ENCODE data around the gene RYR1. TPM values are rescaled to one million over a fixed set of nuclear protein-coding genes. Genes with fewer than 3 reads are reported as not detected.
"Not testable (repeated sequence)": the region's sequence is repeated elsewhere in the genome, so short reads cannot be mapped to it uniquely, and the experiment has no call there.

RYR1 gene
- total RNA-seq, 1 donor from 2014 or later: 4.5 TPM

DNA sequence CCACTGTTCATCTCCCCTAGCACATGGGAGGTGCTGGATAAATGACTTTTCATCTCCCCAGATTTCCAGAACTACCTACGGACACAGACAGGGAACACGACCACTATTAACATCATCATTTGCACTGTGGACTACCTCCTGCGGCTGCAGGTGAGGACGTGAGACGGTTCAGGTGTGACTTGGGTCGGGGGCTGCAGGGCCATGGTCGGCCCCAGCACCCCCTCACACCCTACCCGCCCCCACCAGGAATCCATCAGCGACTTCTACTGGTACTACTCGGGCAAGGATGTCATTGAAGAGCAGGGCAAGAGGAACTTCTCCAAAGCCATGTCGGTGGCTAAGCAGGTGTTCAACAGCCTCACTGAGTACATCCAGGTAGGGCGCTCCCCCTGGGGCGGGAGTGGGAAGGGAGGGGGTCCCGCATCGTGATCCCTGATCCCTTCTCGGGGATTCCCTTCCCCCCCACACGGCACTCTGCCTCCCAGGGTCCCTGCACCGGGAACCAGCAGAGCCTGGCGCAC, 109.9 kb downstream of the RYR1 start:
- DNase-seq: no peak

DNA sequence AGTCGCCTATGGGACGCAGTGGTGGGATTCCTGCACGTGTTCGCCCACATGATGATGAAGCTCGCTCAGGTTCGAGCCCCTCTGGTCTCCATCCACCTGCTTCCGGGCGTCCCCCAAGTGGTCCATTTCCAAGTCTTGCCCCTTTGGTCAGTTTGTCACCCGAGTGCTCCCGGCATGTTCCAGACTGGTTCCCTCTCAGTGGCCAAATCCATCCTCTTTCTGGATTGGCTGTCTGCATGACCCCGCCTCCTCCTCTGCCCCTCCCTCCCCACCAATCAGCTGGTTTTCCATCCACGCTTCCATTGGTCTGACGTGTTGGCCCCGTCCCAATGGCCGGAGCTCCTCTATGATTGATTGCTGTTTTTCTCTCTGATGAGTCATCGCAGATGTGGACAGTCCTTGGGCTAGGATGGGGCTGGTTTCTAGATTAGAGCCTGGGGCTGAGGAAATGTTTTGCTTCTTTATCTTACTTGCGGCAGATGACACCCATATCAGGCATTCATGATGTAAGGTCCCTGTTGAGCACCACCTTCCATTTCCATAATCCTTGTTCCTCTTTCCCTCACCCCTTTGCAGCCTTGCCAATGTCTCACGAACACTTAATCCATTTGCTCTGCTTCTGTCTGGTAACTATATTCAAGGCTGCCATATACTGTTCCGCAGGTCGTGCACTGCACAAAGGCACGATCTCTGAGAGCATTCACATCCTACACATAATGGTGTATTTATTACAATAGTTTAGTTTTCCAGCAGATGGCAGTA, 110.5 kb downstream of the RYR1 start:
- DNase-seq: peak; percentile 83

DNA sequence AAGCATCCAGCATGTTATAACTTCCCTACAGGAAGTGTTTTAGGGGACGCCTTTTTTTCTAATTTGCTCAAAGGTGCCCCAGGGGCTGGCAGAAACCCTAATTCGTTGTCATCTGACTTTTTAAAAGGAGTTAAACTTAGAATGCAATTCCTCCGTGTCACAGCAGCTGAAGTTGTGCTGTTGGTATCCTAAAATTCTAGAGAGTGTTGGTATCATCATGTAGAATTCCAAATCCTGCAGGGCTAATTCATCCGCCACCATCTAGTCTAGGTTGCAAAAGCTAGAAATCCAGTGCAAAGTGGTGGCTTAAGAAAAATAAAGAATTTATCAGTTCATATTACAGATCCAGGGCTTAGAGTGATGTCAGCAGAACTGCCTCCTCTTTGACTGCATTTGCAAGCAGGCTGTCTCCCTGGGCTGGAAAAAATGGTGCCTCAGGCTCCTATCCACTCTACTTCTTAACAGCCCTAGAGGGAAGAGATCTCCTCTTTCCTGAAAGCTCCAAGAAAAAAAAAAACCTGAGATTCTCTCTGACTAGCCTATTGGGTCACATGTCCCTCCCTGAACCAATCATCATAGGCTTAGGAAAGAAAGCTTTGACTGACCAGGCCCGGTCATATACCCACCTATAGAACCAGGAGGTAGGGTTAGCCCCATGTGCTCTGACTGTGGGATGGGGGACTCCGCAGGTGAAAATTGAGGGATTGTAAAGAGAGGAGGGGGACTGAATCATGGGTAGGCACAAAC, 111.3 kb downstream of the RYR1 start:
- no peak for DNase-seq

DNA sequence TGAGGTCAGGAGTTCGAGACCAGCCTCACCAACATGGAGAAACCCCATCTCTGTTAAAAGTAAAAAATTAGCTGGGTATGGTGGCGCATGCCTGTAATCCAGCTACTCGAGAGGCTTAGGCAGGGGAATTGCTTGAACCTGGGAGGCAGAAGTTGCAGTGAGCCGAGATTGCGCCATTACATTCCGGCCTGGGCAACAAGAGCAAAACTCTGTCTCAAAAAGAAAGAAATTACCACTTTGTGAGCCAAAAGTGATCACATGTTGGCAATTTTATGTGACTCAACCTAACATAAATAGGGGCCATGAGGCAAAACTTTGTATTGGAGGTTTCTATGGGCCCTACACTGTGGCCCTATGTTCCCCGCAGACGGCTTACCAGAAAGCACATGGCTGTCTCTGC, 112.1 kb downstream of the RYR1 start:
- DNase-seq: no peak

DNA sequence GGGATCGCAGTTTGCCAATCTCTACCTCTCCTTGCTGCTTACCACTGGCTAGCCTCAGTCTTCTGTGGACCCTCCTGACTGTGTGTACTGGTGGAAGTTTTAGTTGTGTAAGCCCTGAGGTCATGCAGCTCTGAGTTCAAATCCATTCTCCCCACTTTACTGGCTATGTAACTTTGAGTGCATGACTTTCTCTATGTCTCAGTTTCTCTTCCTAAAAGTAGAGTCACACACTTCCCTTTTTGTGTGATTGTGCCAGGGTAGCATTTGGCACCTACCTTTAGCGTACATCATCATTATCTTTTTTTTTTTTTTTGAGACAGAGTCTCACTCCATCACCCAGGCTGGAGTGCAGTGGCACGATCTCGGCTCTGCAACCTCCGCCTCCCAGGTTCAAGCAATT, 113.9 kb downstream of the RYR1 start:
- no peak for DNase-seq

DNA sequence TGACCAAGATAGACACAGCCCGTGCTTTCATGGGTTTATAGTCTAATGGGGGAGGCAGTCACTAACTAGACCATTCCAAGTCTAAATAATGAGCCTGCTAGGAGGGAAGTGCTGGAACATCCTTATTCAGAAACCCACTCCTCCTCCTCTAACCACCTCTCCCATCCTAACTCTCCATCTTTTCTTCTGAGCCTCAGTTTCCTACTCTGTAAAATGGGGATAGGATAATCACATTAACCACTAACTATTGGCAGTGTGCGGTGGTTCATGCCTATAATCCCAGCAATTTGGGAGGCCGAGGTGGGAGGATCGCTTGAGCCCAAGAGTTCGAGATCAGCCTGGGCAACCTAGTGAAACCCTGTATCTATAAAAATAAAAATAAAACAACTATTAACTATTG, 115.6 kb downstream of the RYR1 start:
- DNase-seq: no peak

DNA sequence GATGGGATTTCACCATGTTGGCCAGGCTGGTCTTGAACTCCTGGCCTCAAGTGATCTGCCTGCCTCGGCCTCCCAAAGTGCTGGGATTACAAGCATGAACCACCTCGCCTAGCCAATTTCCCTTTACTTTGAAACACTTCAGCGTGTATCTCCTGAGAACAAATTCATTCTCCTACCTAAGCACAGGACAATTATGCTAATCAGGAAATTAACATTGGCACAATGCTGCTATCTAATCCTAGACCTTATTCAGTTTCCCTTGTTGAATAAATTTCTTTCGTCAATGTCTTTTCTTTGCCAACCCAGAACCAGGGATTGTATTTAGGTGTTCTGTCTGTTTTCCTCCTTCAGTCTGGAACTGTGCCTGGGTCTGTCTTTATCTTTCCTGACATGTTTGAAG, 116.5 kb downstream of the RYR1 start:
- no peak for DNase-seq

DNA sequence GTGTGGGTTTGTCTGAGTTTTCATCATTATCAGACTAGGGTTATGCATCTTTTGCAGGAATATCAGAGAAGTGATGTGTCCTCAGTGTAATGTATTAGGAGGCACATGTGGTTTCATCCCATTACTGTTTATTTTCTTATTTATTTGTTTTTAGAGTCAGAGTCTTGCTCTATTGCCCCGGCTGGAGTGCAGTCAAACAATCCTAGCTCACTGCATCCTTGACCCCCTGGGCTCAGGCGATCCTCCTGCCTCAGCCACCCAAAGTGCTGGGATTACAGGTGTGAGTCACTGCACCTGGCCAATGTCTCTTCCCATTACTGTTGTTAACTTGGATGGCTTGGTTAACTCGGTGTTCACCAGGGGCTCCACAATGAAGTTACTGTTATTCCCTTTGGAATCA, 116.9 kb downstream of the RYR1 start:
- DNase-seq: no peak

DNA sequence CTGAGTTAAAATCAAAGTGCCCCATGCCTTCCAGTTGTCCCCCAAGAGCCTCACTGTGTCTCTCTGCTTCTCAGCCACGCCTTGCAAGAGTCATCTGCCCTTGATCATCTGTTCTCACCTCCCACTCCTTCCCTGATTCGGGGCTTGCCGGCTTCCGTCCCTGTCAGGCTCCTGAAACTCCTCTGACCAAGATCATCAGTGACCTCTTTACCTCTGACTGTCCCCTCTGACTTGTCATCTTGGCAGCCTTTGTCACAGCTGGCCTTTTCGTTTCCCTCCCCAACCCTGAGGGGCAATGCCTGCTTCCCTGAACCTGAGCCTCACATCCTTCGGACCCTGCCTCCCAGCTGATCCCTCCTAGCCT, 117.9 kb downstream of the RYR1 start:
- DNase-seq: no peak

DNA sequence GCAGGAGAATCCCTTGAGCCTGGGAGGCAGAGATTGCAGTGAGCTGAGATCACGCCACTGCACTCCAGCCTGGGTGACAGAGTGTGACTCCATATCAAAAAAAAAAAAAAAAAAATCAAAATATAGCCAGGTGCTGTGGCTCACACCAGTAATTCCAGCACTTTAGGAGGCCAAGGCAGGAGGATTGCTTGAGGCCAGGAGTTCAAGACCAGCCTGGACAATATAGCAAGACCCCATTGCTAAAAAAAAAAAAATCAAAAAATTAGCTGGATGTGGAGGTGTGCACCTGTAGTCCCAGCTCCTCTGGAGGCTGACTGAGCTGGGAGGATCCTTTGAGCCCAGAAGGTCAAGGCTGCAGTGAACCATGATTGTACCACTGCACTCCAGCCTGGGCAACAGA, 119.7 kb downstream of the RYR1 start:
- DNase-seq: not testable (repeated sequence)

DNA sequence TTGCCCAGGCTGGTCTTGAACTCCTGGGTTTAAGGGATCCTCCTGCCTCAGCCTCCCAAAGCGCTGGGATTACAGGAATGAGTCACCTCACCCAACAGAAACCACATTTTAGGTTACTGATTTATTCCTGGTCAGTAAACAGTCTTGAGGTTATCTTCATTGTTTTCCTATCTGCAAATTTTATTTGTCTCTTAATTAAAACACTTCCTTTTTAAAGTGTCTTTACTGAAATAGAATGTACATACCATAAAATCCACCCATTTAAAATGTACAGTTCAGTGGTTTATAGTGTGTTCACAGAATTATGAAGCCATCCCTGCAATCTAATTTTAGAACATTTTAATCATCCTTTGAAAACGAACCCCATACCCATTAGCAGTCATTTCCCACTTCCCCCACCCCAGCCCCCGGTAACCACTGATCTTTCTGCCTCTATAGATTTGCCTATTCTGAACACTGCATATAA, 121.2 kb downstream of the RYR1 start:
- DNase-seq: no peak

DNA sequence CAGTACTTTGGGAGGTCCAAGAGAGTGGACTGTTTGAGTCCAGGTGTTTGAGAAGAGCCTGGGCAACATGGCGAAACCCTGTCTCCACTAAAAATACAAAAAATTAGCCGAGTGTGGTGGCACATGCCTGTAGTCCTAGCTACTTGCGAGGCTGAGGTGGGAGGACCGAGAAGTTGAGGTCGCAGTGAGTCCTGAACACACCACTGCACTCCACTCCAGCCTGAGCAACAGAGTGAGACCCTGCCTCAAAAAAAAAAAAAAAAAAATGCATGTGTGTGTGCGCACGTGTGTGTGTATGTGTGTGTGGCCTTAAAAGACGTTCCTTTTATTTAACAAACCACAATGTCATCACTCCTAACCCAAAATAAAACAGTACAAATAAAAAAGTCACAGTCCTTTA, 121.7 kb downstream of the RYR1 start:
- no peak for DNase-seq

DNA sequence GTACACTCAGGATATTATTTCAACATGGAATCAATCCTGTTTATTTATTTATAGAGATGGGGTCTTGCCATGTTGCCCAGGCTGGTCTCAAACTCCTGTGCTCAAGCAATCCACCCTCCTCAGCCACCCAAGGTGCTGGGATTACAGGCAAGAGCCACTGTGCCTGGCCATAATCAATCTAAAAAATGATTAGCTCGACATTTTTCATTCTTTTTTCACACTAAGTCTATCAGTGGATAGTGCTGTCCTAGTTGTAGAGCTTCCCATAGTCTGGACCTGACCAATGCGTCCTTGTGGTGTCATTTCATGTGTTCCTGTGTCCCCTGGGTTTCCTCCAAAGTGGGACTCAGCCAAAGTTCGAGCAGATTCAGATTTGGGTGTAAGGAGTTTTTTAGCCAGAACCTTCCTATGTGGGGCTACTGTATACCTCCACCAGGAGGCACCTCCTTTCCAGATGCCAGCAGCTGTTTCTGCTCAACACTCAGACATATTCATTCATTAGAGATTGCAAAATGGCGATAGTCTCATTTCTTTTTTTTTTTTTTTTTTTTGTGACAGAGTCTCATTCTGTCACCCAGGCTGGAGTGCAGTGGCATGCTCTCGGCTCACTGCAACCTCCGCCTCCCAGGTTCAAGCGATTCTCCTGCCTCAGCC, 123.2 kb downstream of the RYR1 start:
- no peak for DNase-seq

DNA sequence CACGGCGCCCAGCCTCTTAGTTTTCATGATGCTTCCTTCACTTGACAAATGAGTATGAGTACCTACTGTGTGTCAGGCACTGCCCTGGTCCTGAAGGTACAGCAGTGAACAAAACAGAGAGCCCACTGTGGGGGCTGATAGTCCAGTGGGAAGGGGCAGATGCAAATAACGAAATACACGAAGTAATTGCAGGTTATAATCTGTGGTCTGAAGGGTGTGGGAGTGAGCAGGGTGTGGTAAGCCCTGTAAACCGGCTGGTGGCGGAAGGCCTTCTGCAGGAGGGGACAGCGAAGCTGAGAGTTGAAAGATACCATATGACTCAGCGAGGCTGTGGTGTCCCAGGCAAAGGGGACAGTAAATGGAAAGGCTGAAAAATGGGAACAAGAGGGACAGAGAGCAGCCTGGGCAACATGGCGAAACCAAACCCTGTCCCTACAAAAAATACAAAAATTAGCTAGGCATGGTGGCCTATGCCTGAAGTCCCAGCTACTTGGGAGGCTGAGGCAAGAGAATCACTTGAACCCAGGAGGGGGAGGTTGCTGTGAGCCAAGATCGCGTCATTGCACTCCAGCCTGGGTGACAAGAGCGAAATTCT, 123.8 kb downstream of the RYR1 start:
- no peak for DNase-seq

DNA sequence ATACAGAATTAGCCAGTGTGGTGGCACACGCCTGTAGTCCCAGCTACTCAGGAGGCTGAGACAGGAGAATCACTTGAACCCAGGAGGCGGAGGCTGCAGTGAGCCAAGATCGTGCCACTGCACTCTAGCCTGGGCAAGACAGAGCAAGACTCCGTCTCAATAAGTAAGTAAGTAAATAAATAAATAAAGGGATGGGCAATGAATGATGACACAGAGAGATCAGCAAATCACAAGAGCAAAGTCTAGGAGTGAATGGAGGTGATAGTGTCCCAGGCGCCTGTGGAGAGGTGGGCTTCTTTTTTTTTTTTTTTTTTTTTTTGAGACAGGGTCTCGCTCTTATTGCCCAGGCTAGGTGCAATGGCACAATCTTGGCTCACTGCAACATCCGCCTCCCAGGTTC, 125.4 kb downstream of the RYR1 start:
- not testable (repeated sequence) for DNase-seq

DNA sequence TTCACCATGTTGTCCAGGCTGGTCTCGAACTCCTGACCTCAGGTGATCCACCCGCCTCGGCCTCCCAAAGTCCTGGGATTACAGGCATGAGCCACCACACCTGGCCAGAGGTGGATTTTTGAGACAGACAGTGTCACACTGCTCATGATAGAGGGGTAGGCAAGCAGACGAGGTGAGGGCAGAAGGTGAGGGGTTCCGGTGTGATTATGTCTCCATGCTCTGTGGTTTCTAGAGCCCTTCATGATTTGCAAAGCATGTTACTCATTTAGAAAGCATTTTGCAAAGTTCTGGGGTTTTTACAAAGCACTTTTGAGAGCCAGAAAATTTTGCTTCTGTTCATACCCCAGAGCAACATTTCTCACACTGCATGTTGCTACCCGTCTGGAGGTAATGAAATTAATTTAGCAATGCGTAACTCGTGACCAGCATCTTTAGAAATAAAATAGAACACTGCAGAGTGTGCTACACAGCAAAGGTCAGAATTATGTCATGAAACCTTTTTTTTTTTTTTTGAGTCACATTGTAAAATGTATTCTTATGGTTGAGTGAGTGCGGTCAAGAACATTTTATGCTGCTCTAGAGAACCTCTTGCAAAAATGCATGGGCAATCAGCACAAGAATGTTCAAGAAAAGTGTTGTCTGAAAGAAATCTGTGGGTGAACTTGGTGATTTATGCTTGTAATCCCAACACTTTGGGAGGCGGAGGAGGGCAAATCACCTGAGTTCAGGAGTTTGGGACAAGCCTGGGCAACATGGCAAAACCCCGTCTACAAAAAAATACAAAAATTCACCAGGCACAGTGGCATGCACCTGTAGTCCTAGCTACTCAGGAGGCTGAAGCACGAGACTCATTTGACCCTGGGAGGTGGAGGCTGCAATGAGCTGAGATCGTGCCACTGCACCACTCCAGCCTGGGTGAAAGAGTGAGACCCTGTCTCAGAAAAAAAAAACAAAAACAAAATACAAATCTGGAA, 126.2 kb downstream of the RYR1 start:
- DNase-seq: no peak

DNA sequence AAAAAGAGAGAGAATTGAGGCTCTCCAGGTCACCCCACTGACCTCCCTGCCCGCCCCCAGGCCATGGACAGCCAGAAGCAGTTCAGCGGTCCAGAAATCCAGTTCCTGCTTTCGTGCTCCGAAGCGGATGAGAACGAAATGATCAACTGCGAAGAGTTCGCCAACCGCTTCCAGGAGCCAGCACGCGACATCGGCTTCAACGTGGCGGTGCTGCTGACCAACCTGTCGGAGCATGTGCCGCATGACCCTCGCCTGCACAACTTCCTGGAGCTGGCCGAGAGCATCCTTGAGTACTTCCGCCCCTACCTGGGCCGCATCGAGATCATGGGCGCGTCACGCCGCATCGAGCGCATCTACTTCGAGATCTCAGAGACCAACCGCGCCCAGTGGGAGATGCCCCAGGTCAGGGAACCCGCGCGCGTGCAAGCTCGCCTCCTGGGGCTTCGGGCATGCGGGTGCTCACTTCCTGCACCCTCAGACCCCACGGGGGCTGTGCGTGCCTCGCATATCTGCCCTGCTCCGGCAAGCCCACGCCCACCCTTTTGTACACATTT, 127.6 kb downstream of the RYR1 start:
- no peak for DNase-seq

DNA sequence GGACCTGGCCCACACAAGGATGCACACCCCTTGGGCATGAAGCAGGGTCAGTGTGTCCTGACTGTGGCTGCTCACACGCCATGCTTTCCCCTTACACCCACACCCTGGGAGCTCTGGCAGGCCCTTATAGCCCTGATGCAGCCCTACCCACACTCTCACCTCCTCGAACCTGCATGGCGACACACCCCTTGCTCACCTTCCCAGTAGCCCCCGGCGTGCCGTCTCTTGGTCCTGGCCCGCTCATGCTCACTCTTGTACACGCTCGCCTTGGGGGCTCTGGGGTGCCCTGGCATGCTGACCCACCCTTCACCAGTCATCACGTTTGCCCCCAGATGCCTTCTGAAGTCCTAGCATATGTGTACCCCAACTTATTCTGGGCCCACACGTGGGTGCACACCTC, 128.2 kb downstream of the RYR1 start:
- DNase-seq: no peak

DNA sequence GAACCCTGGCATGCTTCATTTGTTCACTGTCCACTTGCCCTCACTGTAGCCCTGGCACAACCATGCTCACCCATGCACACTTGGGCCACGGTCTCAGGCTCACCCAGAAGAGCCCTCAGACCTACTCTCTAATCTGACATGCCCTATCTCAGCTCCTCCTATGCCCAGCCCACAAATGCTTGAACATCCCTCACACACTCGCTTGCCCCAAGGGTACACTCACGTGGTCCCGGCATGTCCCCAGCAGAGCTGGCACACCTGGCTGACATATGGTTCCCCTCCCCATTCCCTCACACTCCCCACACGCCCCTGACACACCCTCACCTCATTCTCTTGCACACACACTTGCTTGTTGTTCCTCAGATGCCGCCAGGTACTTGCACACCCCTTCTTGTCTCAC, 128.6 kb downstream of the RYR1 start:
- DNase-seq: no peak

DNA sequence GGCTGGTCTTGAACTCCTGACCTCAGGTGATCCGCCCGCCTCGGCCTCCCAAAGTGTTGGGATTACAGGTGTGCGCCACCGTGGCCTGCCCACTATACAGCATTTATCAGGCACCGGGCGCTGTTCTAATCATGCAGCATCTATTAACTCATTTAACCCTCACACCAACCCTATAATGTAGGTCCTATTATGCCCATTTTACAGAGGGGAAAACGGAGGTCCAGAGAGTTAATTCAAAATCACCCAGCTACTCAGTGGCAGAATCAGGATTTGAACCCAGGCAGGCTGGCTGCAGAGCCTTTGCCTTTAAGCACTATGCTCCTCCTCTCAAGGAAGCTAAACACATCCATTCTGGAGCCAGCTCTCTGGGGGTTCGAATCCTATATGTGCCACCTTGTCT, 130.0 kb downstream of the RYR1 start:
- DNase-seq: no peak

DNA sequence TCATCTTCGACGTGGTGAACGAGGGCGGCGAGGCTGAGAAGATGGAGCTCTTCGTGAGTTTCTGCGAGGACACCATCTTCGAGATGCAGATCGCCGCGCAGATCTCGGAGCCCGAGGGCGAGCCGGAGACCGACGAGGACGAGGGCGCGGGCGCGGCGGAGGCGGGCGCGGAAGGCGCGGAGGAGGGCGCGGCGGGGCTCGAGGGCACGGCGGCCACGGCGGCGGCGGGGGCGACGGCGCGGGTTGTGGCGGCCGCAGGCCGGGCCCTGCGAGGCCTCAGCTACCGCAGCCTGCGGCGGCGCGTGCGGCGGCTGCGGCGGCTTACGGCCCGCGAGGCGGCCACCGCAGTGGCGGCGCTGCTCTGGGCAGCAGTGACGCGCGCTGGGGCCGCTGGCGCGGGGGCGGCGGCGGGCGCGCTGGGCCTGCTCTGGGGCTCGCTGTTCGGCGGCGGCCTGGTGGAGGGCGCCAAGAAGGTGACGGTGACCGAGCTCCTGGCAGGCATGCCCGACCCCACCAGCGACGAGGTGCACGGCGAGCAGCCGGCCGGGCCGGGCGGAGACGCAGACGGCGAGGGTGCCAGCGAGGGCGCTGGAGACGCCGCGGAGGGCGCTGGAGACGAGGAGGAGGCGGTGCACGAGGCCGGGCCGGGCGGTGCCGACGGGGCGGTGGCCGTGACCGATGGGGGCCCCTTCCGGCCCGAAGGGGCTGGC, 131.6 kb downstream of the RYR1 start:
- DNase-seq: no peak
